SK-N-SH treated with all-trans-retinoic acid at 6 μM for 48 hours (cell line): ENCODE measurements around the gene VPS33A.

Source experiments
- ATAC-seq: fragments of 200-7000 bp; cut with Tn5 transposase; 3 replicates; pipeline ENCODE4 v1.9.1; 2020; ENCODE audit warnings: mild to moderate bottlenecking, moderate library complexity
- ARNTL ChIP-seq: fragments of 450-650 bp; formaldehyde crosslinking; IDR thresholded peaks from 2 replicates; pipeline ENCODE4 v1.5.0; 2020; ENCODE audit warnings: low read depth, mild to moderate bottlenecking, moderate library complexity, borderline replicate concordance
- BACH2 ChIP-seq: fragments of 250-450 bp; sonication (Bioruptor Pico); IDR thresholded peaks from 2 replicates; pipeline ENCODE4 v1.9.0; 2021; ENCODE audit warnings: mild to moderate bottlenecking, borderline replicate concordance
- CREB5 ChIP-seq: fragments of 250-450 bp; sonication (Bioruptor Pico); IDR thresholded peaks from 2 replicates; pipeline ENCODE4 v1.5.1; 2020; ENCODE audit warnings: low read depth, mild to moderate bottlenecking, moderate library complexity
- CSDC2 ChIP-seq: fragments of 250-450 bp; sonication (Bioruptor Pico); IDR thresholded peaks from 2 replicates; pipeline ENCODE4 v1.5.0; 2020; ENCODE audit warnings: mild to moderate bottlenecking, moderate library complexity
- CSRNP3 ChIP-seq: fragments of 250-450 bp; sonication (Bioruptor Pico); IDR thresholded peaks from 2 replicates; pipeline ENCODE4 v1.5.1; 2021; ENCODE audit warnings: mild to moderate bottlenecking, moderate library complexity
- ESRRG ChIP-seq: fragments of 250-450 bp; sonication (Bioruptor Pico); IDR thresholded peaks from 2 replicates; pipeline ENCODE4 v1.6.1; 2021; ENCODE audit warnings: mild to moderate bottlenecking
- GLIS3 ChIP-seq: fragments of 250-450 bp; sonication (Bioruptor Pico); IDR thresholded peaks from 2 replicates; pipeline ENCODE4 v1.5.0; 2020; ENCODE audit warnings: mild to moderate bottlenecking, moderate library complexity
- ISL1 ChIP-seq: fragments of 250-450 bp; sonication (Bioruptor Pico); IDR thresholded peaks from 2 replicates; pipeline ENCODE4 v2.1.2; 2022; ENCODE audit warnings: mild to moderate bottlenecking, moderate library complexity
- OSR1 ChIP-seq: fragments of 250-450 bp; sonication (Bioruptor Pico); IDR thresholded peaks from 2 replicates; pipeline ENCODE4 v1.8.0; 2022; ENCODE audit warnings: moderate library complexity, mild to moderate bottlenecking, inconsistent platforms
- POU6F1 ChIP-seq: fragments of 250-450 bp; sonication (Bioruptor Pico); IDR thresholded peaks from 2 replicates; pipeline ENCODE4 v1.8.0; 2021; ENCODE audit warnings: low read depth, mild to moderate bottlenecking, moderate library complexity, borderline replicate concordance
- PPARA ChIP-seq: fragments of 250-450 bp; sonication (Bioruptor Pico); IDR thresholded peaks from 2 replicates; pipeline ENCODE4 v1.5.0; 2020; ENCODE audit warnings: mild to moderate bottlenecking, borderline replicate concordance
- RARB ChIP-seq: fragments of 250-450 bp; sonication (Bioruptor Pico); IDR thresholded peaks from 2 replicates; pipeline ENCODE4 v1.8.0; 2021; ENCODE audit warnings: mild to moderate bottlenecking, moderate library complexity
- SNAI2 ChIP-seq: fragments of 250-450 bp; sonication (Bioruptor Pico); IDR thresholded peaks from 2 replicates; pipeline ENCODE4 v1.5.0; 2020; ENCODE audit warnings: mild to moderate bottlenecking, moderate library complexity
- TCF4 ChIP-seq: fragments of 250-450 bp; sonication (Bioruptor Pico); IDR thresholded peaks from 2 replicates; pipeline ENCODE4 v1.8.0; 2021; ENCODE audit warnings: mild to moderate bottlenecking, moderate library complexity, borderline replicate concordance
- TOX ChIP-seq: fragments of 250-450 bp; sonication (Bioruptor Pico); IDR thresholded peaks from 2 replicates; pipeline ENCODE4 v1.8.0; 2021; ENCODE audit warnings: mild to moderate bottlenecking, moderate library complexity, borderline replicate concordance
- ZC3H10 ChIP-seq: fragments of 250-450 bp; sonication (Bioruptor Pico); IDR thresholded peaks from 2 replicates; pipeline ENCODE4 v1.5.1; 2021; ENCODE audit warnings: mild to moderate bottlenecking, moderate library complexity
- ZFP30 ChIP-seq: fragments of 450-650 bp; formaldehyde crosslinking; IDR thresholded peaks from 2 replicates; pipeline ENCODE4 v1.5.0; 2022; ENCODE audit warnings: mild to moderate bottlenecking, moderate library complexity
- ZNF565 ChIP-seq: fragments of 450-650 bp; formaldehyde crosslinking; conservative IDR thresholded peaks from 2 replicates; pipeline ENCODE4 v1.5.0; 2020; ENCODE audit warnings: low read depth, mild to moderate bottlenecking, moderate library complexity
- ZNF70 ChIP-seq: fragments of 450-650 bp; formaldehyde crosslinking; IDR thresholded peaks from 2 replicates; pipeline ENCODE4 v1.5.0; 2020; ENCODE audit warnings: mild to moderate bottlenecking, moderate library complexity
- ZNF8 ChIP-seq: fragments of 450-650 bp; formaldehyde crosslinking; IDR thresholded peaks from 2 replicates; pipeline ENCODE4 v1.5.0; 2020; ENCODE audit warnings: mild to moderate bottlenecking, moderate library complexity
- TF ChIP-seq, protein P1 (sequence below): fragments of 250-450 bp; sonication (Bioruptor Pico); IDR thresholded peaks from 2 replicates; pipeline ENCODE4 v1.5.0; 2020; ENCODE audit warnings: mild to moderate bottlenecking, moderate library complexity

The VPS33A gene

DNA sequence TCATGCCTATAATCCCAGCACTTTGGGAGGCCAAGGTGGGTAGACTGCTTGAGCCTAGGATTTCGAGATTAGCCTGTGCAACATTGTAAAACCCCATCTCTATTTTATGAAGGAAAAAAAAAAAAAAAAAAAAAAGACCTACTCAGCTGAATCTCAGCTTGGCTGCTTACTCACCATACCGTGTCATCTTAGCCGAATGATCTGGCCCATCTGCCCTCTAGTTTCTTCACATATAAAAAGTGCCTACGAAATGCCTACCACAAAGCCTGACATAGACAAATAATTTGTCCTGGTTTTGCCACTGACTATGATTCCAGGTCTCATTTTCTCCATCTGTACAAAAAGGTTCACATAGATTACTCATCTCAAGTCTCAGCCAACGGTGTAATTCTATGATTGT, 50.5 kb downstream of the VPS33A start:
- ATAC-seq: no peak
- TF ChIP-seq ESRRG (CRISPR knock-in tag) (no peak), GLIS3 (CRISPR knock-in tag) (no peak), SNAI2 (no peak), TCF4 (CRISPR knock-in tag) (no peak), ZFP30 (no peak), POU6F1 (CRISPR knock-in tag) (no peak), CSDC2 (CRISPR knock-in tag) (no peak)

- TF ChIP-seq TCF4 (CRISPR knock-in tag): no peak
- TF ChIP-seq OSR1 (CRISPR knock-in tag): no peak
- no peak for TF ChIP-seq ARNTL
- no peak for TF ChIP-seq ZNF70 (CRISPR knock-in tag)
- TF ChIP-seq ZNF8 (CRISPR knock-in tag): no peak
- no peak for TF ChIP-seq CREB5 (CRISPR knock-in tag)
- TF ChIP-seq PPARA (CRISPR knock-in tag): no peak
- TF ChIP-seq GLIS3 (CRISPR knock-in tag): no peak
- TF ChIP-seq CSRNP3 (CRISPR knock-in tag): no peak
- TF ChIP-seq POU6F1 (CRISPR knock-in tag): no peak
- TF ChIP-seq ESRRG (CRISPR knock-in tag): no peak
- no peak for TF ChIP-seq BACH2 (CRISPR knock-in tag)
- TF ChIP-seq, protein P1, sequence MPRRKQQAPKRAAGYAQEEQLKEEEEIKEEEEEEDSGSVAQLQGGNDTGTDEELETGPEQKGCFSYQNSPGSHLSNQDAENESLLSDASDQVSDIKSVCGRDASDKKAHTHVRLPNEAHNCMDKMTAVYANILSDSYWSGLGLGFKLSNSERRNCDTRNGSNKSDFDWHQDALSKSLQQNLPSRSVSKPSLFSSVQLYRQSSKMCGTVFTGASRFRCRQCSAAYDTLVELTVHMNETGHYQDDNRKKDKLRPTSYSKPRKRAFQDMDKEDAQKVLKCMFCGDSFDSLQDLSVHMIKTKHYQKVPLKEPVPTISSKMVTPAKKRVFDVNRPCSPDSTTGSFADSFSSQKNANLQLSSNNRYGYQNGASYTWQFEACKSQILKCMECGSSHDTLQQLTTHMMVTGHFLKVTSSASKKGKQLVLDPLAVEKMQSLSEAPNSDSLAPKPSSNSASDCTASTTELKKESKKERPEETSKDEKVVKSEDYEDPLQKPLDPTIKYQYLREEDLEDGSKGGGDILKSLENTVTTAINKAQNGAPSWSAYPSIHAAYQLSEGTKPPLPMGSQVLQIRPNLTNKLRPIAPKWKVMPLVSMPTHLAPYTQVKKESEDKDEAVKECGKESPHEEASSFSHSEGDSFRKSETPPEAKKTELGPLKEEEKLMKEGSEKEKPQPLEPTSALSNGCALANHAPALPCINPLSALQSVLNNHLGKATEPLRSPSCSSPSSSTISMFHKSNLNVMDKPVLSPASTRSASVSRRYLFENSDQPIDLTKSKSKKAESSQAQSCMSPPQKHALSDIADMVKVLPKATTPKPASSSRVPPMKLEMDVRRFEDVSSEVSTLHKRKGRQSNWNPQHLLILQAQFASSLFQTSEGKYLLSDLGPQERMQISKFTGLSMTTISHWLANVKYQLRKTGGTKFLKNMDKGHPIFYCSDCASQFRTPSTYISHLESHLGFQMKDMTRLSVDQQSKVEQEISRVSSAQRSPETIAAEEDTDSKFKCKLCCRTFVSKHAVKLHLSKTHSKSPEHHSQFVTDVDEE: no peak
- no peak for TF ChIP-seq SNAI2
- no peak for TF ChIP-seq ZNF565 (CRISPR knock-in tag)
- TF ChIP-seq ZC3H10 (CRISPR knock-in tag): no peak
- TF ChIP-seq ZFP30: no peak
- no peak for TF ChIP-seq CSDC2 (CRISPR knock-in tag)
- ATAC-seq: no peak
Observed at GRCh38 chr12:122208073-122208820, 58.0 kb downstream of the VPS33A start.

GRCh38 chr12:122207391-122207790, 58.9 kb downstream of the VPS33A start:
- ATAC-seq: no peak
- TF ChIP-seq ZC3H10 (CRISPR knock-in tag): no peak

GRCh38 chr12:122206976-122207375, 59.3 kb downstream of the VPS33A start:
- TF ChIP-seq OSR1 (CRISPR knock-in tag): no peak
- TF ChIP-seq ZC3H10 (CRISPR knock-in tag): no peak
- TF ChIP-seq POU6F1 (CRISPR knock-in tag): no peak
- TF ChIP-seq TOX: no peak
- no peak for TF ChIP-seq CSDC2 (CRISPR knock-in tag)
- no peak for TF ChIP-seq ZNF565 (CRISPR knock-in tag)
- TF ChIP-seq, protein P1: no peak
- TF ChIP-seq ARNTL: no peak
- TF ChIP-seq TCF4 (CRISPR knock-in tag): no peak
- TF ChIP-seq ESRRG (CRISPR knock-in tag): no peak
- TF ChIP-seq ISL1 (CRISPR knock-in tag): no peak
- TF ChIP-seq RARB (CRISPR knock-in tag): no peak
- no peak for TF ChIP-seq BACH2 (CRISPR knock-in tag)
- no peak for TF ChIP-seq ZNF70 (CRISPR knock-in tag)
- no peak for ATAC-seq
